ENCODE data around the gene TNFRSF1B. TPM values are rescaled to one million over a fixed set of nuclear protein-coding genes. Genes with fewer than 3 reads are reported as not detected.

Gene TNFRSF1B
- total and polyA plus RNA-seq, 2 of the 8 experiments (the other 6 are each of a cell fraction or from before 2014, with no cell fraction given) = 1.7 to 2.9 TPM

DNA sequence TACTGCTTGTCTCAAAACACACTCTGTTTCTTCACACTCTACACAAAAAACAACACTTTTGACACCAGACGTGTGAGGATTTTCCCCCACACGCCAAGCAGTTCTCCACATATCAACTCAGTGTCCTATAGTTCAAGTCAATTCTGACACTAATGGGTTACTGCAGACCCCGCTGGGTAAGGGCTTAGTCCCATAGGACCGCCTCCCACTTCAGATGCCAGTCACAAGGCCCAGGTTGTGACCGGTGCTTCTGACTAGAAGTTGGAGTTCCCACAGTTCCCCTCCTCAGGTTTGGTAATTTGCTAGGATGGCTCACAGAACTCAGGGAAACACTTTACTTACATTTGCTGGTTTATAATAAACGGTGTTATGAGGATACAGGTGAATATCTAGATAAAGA lies 83.0 kb downstream of the TNFRSF1B start:
- no peak for FAIRE-seq
- H2AK5ac ChIP-seq (ENCODE audit: low read depth, low read length) = 0 out of 2 replicates have a peak overlapping the region, but pooled peaks have one; percentile 11
- no peak overlapping the region for H3K27ac ChIP-seq (ENCODE audit: low read depth, low read length)
- 0 out of 2 replicates have a peak overlapping the region, but pooled peaks have one; percentile 3 for H3K18ac ChIP-seq (ENCODE audit: extremely low read depth, low read length)
- no peak overlapping the region for H4K91ac ChIP-seq (replicated peaks; ENCODE audit: insufficient read length, low read length)
- H3K14ac ChIP-seq (ENCODE audit: insufficient read length) = no peak overlapping the region
- no peak overlapping the region for H4K5ac ChIP-seq (ENCODE audit: insufficient read length, low read depth, low read length)
- H3K36me3 ChIP-seq (ENCODE audit: control insufficient read depth in 2 of 4, insufficient read depth in 4 of 4, low read length in 3 of 4) = peaks cover 2 to 30% (median 7%) of the 10 kb centered on the region in 4 experiments; a peak in 4 of 8 replicates
- no peak overlapping the region for H3K9ac ChIP-seq (replicated peaks in 1 of 4; ENCODE audit: extremely low read depth in 1 of 4, low read depth in 3 of 4, low read length in 3 of 4)
- CTCF ChIA-PET (ENCODE audit: partially characterized antibody) = interaction anchor here (3.1 to 3.3 kb wide), 2 partner anchors 20 to 23 kb away, joined by 12 to 23 read pairs; partner anchors contain the start of gene VPS13D
- no peak overlapping the region for H3K4me2 ChIP-seq (ENCODE audit: insufficient read depth in 1 of 2, low read depth in 2 of 2, low read length in 2 of 2)
- POLR2A ChIA-PET (ENCODE audit: partially characterized antibody) = no interaction called here
- TF ChIP-seq GTF2F1 (IDR thresholded peaks at IDR 0.05; ENCODE audit: borderline replicate concordance, low read depth, low read length) (no peak), POLR2AphosphoS5 (IDR thresholded peaks at IDR 0.05; ENCODE audit: low read depth, low read length) (no peak), KDM5A (IDR thresholded peaks at IDR 0.05; ENCODE audit: low read length) (no peak), TCF12 (IDR thresholded peaks at IDR 0.05; ENCODE audit: low read depth, low read length) (no peak), HDAC2 (IDR thresholded peaks at IDR 0.05; ENCODE audit: borderline replicate concordance in 1 of 2, low read depth in 2 of 2, low read length in 2 of 2) (no peak), ATF3 (IDR thresholded peaks at IDR 0.05; ENCODE audit: insufficient read depth, low read depth, low read length) (no peak), SP2 (IDR thresholded peaks at IDR 0.05; ENCODE audit: low read length) (no peak), GABPA (IDR thresholded peaks at IDR 0.05; ENCODE audit: borderline replicate concordance, insufficient read depth, low read length) (no peak), TBP (IDR thresholded peaks at IDR 0.05; ENCODE audit: low read depth, low read length) (no peak)
- TF ChIP-seq, protein P1, sequence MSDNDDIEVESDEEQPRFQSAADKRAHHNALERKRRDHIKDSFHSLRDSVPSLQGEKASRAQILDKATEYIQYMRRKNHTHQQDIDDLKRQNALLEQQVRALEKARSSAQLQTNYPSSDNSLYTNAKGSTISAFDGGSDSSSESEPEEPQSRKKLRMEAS (IDR thresholded peaks at IDR 0.05) = no peak
- H4K8ac ChIP-seq (ENCODE audit: extremely low read depth, insufficient read depth, low read length) = no peak overlapping the region
- no peaks in the 10 kb centered on the region for H4K20me1 ChIP-seq (replicated peaks in 1 of 2; ENCODE audit: control insufficient read depth in 1 of 2, insufficient read depth in 2 of 2, low read length in 2 of 2)
- H2BK120ac ChIP-seq (replicated peaks; ENCODE audit: low read depth, low read length) = peak overlapping the region; percentile 4
- peak overlapping the region; percentile 57; the same call in 1 of the 2 replicates for H2BK5ac ChIP-seq (ENCODE audit: low read depth, low read length)
- 82% methylated on average over 6 of the region's 6 CpGs; no CpG with 5 or more reads in 1 of the 2 experiments for WGBS, 2 experiments (ENCODE audit: extremely low coverage in 1 of 2, insufficient coverage in 1 of 2, insufficient read length in 1 of 2, insufficient replicate concordance in 2 of 2, low coverage in 1 of 2, low lambda C conversion rate in 2 of 2, missing lambda C conversion rate in 1 of 2)
- no peak overlapping the region for H2BK20ac ChIP-seq (ENCODE audit: low read length)
- no peaks in the 10 kb centered on the region for H3K79me2 ChIP-seq (ENCODE audit: control insufficient read depth in 1 of 2, insufficient read depth in 2 of 2, low read length in 2 of 2)
- H2AFZ ChIP-seq (ENCODE audit: low read length) = no peak overlapping the region
- no peaks in the 10 kb centered on the region for H3K27me3 ChIP-seq (replicated peaks in 1 of 4; ENCODE audit: control insufficient read depth in 3 of 4, extremely low read depth in 1 of 4, insufficient read depth in 3 of 4, low read length in 3 of 4)
- H3K4me1 ChIP-seq (replicated peaks in 1 of 4; ENCODE audit: control insufficient read depth in 3 of 4, insufficient read depth in 4 of 4, low read length in 3 of 4) = peaks cover 0 to 9% (median 5%) of the 10 kb centered on the region in 4 experiments; a peak in 4 of 7 replicates
- peak overlapping the region; percentile 72; the same call in 1 of the 2 replicates for H2BK12ac ChIP-seq (ENCODE audit: low read depth, low read length)
- no peak overlapping the region for H3K4me3 ChIP-seq (ENCODE audit: extremely low read depth in 1 of 4, insufficient read depth in 2 of 4, low read depth in 3 of 4, low read length in 4 of 4)
- H3K9me3 ChIP-seq (ENCODE audit: insufficient read depth in 2 of 2, low read depth in 1 of 2, low read length in 1 of 2) = no peaks in the 10 kb centered on the region
- no peak overlapping the region for H3K56ac ChIP-seq (replicated peaks; ENCODE audit: insufficient read length, low read depth, low read length)
- no peaks in the 10 kb centered on the region for H3K23me2 ChIP-seq (ENCODE audit: low read depth, low read length)
- H3K23ac ChIP-seq (ENCODE audit: insufficient read length) = no peak overlapping the region
- no peaks in the 10 kb centered on the region; the same call in 1 of the 2 replicates for H3K79me1 ChIP-seq (ENCODE audit: low read depth, low read length)
- no peak overlapping the region for H3K4ac ChIP-seq (replicated peaks; ENCODE audit: insufficient read length, low read depth, low read length)
- no peak overlapping the region for H2BK15ac ChIP-seq (ENCODE audit: low read length)
- DNase-seq (ENCODE audit: low read depth in 1 of 2, low spot score in 2 of 2) = no peak

Data from H1 (cell line).